ENCODE results near the gene FERD3L. TPM values are rescaled to one million over a fixed set of nuclear protein-coding genes. Genes with fewer than 3 reads are reported as not detected.

FERD3L gene
- total and polyA plus RNA-seq, 2 experiments from 2014 or later = not detected

- TF ChIP-seq POLR2AphosphoS5 (IDR thresholded peaks at IDR 0.05; ENCODE audit: low read depth) (no peak), EZH2phosphoT487 (IDR thresholded peaks at IDR 0.05; ENCODE audit: unreplicated experiment) (no peak), ZNF331 (CRISPR knock-in tag; IDR thresholded peaks at IDR 0.05; ENCODE audit: low read depth) (no peak), CREB1 (CRISPR knock-in tag; IDR thresholded peaks at IDR 0.05; ENCODE audit: low read depth) (no peak), ZNF114 (CRISPR knock-in tag; IDR thresholded peaks at IDR 0.05) (no peak)
- TF ChIP-seq, protein P1, sequence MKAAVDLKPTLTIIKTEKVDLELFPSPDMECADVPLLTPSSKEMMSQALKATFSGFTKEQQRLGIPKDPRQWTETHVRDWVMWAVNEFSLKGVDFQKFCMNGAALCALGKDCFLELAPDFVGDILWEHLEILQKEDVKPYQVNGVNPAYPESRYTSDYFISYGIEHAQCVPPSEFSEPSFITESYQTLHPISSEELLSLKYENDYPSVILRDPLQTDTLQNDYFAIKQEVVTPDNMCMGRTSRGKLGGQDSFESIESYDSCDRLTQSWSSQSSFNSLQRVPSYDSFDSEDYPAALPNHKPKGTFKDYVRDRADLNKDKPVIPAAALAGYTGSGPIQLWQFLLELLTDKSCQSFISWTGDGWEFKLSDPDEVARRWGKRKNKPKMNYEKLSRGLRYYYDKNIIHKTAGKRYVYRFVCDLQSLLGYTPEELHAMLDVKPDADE (IDR thresholded peaks at IDR 0.05) = no peak
Measured at GRCh38 chr7:19101472-19101871, 43.7 kb downstream of the FERD3L start (continued).

GRCh38 chr7:19099924-19100323 lies 45.3 kb downstream of the FERD3L start:
- Histone ChIP-seq H3K4me1 (ENCODE audit: insufficient read depth) (peaks cover 27% of the 10 kb centered on the region), H3K27me3 (ENCODE audit: insufficient read depth) (peaks cover 39% of the 10 kb centered on the region), H3F3A (replicated peaks; ENCODE audit: low read depth) (no peaks in the 10 kb centered on the region), H4K20me1 (replicated peaks; ENCODE audit: insufficient read depth) (peaks cover under 1% of the 10 kb centered on the region; the same call in 1 of the 2 replicates), H3K27ac (ENCODE audit: low read depth) (no peak overlapping the region), H2AFZ (no peak overlapping the region), H3K9me2 (ENCODE audit: insufficient read depth) (no peaks in the 10 kb centered on the region), H3K4me2 (0 out of 2 replicates have a peak overlapping the region, but pooled peaks have one; percentile 7), H3K36me3 (ENCODE audit: insufficient read depth) (no peaks in the 10 kb centered on the region), H3K4me3 (no peak overlapping the region), H3K79me2 (replicated peaks; ENCODE audit: insufficient read depth) (no peaks in the 10 kb centered on the region)
- TF ChIP-seq, protein P1 (IDR thresholded peaks at IDR 0.05) = no peak
- TF ChIP-seq EZH2phosphoT487 (IDR thresholded peaks at IDR 0.05; ENCODE audit: unreplicated experiment) (no peak), NANOG (IDR thresholded peaks at IDR 0.05; ENCODE audit: borderline replicate concordance) (no peak), STAT1 (IDR thresholded peaks at IDR 0.05; ENCODE audit: unreplicated experiment) (no peak), EZH2 (IDR thresholded peaks at IDR 0.05; ENCODE audit: low read depth, unreplicated experiment) (no peak), ZNF114 (CRISPR knock-in tag; IDR thresholded peaks at IDR 0.05) (no peak), POLR2AphosphoS5 (IDR thresholded peaks at IDR 0.05; ENCODE audit: low read depth) (no peak), CREB1 (CRISPR knock-in tag; IDR thresholded peaks at IDR 0.05; ENCODE audit: low read depth) (no peak)
- H3K4me1 Mint-ChIP-seq = peaks cover 35% of the 10 kb centered on the region
- H3K9me3 Mint-ChIP-seq = no peaks in the 10 kb centered on the region
- no peaks in the 10 kb centered on the region for H3K36me3 Mint-ChIP-seq (ENCODE audit: low read depth)
- no peak overlapping the region for H3K4me3 Mint-ChIP-seq
- ATAC-seq = no peak
- peaks cover 30% of the 10 kb centered on the region for H3K27me3 Mint-ChIP-seq (ENCODE audit: insufficient read depth, low read depth, poor library complexity)
- H3K27ac Mint-ChIP-seq = no peak overlapping the region
- no peak for DNase-seq (ENCODE audit: low spot score)

- DNase-seq (ENCODE audit: low spot score) = no peak
- no peaks in the 10 kb centered on the region for H4K20me1 ChIP-seq (replicated peaks; ENCODE audit: insufficient read depth)
- no peaks in the 10 kb centered on the region for H3K79me2 ChIP-seq (replicated peaks; ENCODE audit: insufficient read depth)
- peaks cover 23% of the 10 kb centered on the region for H3K27me3 Mint-ChIP-seq (ENCODE audit: insufficient read depth, low read depth, poor library complexity)
- peaks cover 34% of the 10 kb centered on the region for H3K4me1 ChIP-seq (ENCODE audit: insufficient read depth)
- H3K4me2 ChIP-seq = no peak overlapping the region
- H3K27ac ChIP-seq (ENCODE audit: low read depth) = no peak overlapping the region
- no peak for ATAC-seq
- H3K4me3 Mint-ChIP-seq = no peak overlapping the region
- H3K9me3 Mint-ChIP-seq = no peaks in the 10 kb centered on the region
- H3K4me1 Mint-ChIP-seq = peaks cover 41% of the 10 kb centered on the region
- no peak overlapping the region for H2AFZ ChIP-seq
- H3K36me3 Mint-ChIP-seq (ENCODE audit: low read depth) = no peaks in the 10 kb centered on the region
- no peaks in the 10 kb centered on the region for H3K36me3 ChIP-seq (ENCODE audit: insufficient read depth)
- no peaks in the 10 kb centered on the region for H3F3A ChIP-seq (replicated peaks; ENCODE audit: low read depth)
- H3K27ac Mint-ChIP-seq = no peak overlapping the region
- no peak overlapping the region for H3K4me3 ChIP-seq
- peaks cover 32% of the 10 kb centered on the region for H3K27me3 ChIP-seq (ENCODE audit: insufficient read depth)
- H3K9me2 ChIP-seq (ENCODE audit: insufficient read depth) = no peaks in the 10 kb centered on the region
- TF ChIP-seq ZNF114 (CRISPR knock-in tag; IDR thresholded peaks at IDR 0.05) = no peak
- TF ChIP-seq NANOG (IDR thresholded peaks at IDR 0.05; ENCODE audit: borderline replicate concordance) = no peak
- TF ChIP-seq ZNF331 (CRISPR knock-in tag; IDR thresholded peaks at IDR 0.05; ENCODE audit: low read depth) = no peak
- TF ChIP-seq, protein P2, sequence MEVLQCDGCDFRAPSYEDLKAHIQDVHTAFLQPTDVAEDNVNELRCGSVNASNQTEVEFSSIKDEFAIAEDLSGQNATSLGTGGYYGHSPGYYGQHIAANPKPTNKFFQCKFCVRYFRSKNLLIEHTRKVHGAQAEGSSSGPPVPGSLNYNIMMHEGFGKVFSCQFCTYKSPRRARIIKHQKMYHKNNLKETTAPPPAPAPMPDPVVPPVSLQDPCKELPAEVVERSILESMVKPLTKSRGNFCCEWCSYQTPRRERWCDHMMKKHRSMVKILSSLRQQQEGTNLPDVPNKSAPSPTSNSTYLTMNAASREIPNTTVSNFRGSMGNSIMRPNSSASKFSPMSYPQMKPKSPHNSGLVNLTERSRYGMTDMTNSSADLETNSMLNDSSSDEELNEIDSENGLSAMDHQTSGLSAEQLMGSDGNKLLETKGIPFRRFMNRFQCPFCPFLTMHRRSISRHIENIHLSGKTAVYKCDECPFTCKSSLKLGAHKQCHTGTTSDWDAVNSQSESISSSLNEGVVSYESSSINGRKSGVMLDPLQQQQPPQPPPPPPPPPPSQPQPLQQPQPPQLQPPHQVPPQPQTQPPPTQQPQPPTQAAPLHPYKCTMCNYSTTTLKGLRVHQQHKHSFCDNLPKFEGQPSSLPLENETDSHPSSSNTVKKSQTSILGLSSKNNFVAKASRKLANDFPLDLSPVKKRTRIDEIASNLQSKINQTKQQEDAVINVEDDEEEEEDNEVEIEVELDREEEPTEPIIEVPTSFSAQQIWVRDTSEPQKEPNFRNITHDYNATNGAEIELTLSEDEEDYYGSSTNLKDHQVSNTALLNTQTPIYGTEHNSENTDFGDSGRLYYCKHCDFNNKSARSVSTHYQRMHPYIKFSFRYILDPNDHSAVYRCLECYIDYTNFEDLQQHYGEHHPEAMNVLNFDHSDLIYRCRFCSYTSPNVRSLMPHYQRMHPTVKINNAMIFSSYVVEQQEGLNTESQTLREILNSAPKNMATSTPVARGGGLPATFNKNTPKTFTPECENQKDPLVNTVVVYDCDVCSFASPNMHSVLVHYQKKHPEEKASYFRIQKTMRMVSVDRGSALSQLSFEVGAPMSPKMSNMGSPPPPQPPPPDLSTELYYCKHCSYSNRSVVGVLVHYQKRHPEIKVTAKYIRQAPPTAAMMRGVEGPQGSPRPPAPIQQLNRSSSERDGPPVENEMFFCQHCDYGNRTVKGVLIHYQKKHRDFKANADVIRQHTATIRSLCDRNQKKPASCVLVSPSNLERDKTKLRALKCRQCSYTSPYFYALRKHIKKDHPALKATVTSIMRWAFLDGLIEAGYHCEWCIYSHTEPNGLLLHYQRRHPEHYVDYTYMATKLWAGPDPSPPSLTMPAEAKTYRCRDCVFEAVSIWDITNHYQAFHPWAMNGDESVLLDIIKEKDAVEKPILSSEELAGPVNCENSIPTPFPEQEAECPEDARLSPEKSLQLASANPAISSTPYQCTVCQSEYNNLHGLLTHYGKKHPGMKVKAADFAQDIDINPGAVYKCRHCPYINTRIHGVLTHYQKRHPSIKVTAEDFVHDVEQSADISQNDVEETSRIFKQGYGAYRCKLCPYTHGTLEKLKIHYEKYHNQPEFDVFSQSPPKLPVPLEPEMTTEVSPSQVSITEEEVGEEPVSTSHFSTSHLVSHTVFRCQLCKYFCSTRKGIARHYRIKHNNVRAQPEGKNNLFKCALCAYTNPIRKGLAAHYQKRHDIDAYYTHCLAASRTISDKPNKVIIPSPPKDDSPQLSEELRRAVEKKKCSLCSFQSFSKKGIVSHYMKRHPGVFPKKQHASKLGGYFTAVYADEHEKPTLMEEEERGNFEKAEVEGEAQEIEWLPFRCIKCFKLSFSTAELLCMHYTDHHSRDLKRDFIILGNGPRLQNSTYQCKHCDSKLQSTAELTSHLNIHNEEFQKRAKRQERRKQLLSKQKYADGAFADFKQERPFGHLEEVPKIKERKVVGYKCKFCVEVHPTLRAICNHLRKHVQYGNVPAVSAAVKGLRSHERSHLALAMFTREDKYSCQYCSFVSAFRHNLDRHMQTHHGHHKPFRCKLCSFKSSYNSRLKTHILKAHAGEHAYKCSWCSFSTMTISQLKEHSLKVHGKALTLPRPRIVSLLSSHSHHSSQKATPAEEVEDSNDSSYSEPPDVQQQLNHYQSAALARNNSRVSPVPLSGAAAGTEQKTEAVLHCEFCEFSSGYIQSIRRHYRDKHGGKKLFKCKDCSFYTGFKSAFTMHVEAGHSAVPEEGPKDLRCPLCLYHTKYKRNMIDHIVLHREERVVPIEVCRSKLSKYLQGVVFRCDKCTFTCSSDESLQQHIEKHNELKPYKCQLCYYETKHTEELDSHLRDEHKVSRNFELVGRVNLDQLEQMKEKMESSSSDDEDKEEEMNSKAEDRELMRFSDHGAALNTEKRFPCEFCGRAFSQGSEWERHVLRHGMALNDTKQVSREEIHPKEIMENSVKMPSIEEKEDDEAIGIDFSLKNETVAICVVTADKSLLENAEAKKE (CRISPR knock-in tag; IDR thresholded peaks at IDR 0.05) = no peak
- TF ChIP-seq CREB1 (CRISPR knock-in tag; IDR thresholded peaks at IDR 0.05; ENCODE audit: low read depth) = no peak
- TF ChIP-seq POLR2AphosphoS5 (IDR thresholded peaks at IDR 0.05; ENCODE audit: low read depth) = no peak
Measured at GRCh38 chr7:19099194-19099593, 46.0 kb downstream of the FERD3L start.
